ENCODE results near the gene GJD3.
"Not testable (repeated sequence)": the region's sequence is repeated elsewhere in the genome, so short reads cannot be mapped to it uniquely, and the experiment has no call there.

Gene GJD3

GRCh38 chr17:40382251-40382650, 17.7 kb upstream of the GJD3 start:
- no peaks in the 10 kb centered on the region for H3K27me3 ChIP-seq (ENCODE audit: insufficient read depth, low read length)
- H3K36me3 ChIP-seq (ENCODE audit: insufficient read depth, low read length) = no peaks in the 10 kb centered on the region
- 93% methylated on average over 4 of the region's 4 CpGs for WGBS
- H3K9me3 ChIP-seq (ENCODE audit: insufficient read depth, low read depth, low read length) = no peaks in the 10 kb centered on the region
- H3K9ac ChIP-seq (ENCODE audit: low read depth, low read length) = no peak overlapping the region
- no peak overlapping the region for H3K27ac ChIP-seq (ENCODE audit: low read depth, low read length)
- H3K4me3 ChIP-seq (ENCODE audit: low read length) = no peak overlapping the region
- H3K4me1 ChIP-seq (ENCODE audit: insufficient read depth, low read length) = no peaks in the 10 kb centered on the region

DNA sequence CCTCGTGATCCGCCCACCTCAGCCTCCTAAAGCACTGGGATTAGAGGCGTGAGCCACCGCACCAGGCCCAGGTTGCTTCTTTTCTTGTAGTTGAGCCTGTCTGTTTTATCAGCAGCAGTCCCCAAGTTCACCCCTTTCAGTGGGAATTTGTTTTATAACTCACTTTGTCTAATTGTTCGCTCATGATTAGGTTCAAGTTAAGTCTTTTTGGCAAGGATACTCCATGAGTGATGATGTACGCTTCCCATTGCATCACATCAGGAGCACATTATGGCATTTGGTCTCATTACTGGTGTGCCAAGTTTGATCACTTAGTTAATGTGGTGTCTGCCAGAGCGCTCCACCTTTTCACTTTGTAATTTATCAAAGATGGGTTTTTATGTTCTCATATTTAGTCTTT, 14.4 kb upstream of the GJD3 start:
- Histone ChIP-seq H3K27ac (ENCODE audit: low read depth, low read length) (no peak overlapping the region), H3K27me3 (ENCODE audit: insufficient read depth, low read length) (no peaks in the 10 kb centered on the region), H3K36me3 (ENCODE audit: insufficient read depth, low read length) (no peaks in the 10 kb centered on the region), H3K9ac (ENCODE audit: low read depth, low read length) (no peak overlapping the region), H3K4me1 (ENCODE audit: insufficient read depth, low read length) (no peaks in the 10 kb centered on the region), H3K4me3 (ENCODE audit: low read length) (no peak overlapping the region), H3K9me3 (ENCODE audit: insufficient read depth, low read depth, low read length) (no peaks in the 10 kb centered on the region)
- WGBS = 91% methylated on average over 7 of the region's 7 CpGs

DNA sequence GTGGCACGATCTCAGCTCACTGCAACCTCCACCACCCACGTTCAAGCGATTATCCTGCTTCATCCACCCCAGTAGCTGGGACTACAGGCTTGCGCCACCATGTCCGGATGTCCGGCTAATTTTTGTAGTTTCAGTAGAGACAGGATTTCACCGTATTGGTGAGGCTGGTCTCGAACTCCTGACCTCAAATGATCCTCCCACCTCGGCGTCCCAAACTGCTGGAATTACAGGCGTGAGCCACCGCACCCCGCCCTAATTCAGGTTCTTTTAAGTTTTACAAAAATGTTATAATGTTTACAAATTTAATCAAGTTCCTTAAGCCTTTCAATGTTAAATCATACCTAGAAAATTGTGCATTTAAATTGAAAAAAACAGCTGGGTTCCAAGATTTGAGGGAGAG, 13.3 kb upstream of the GJD3 start:
- no peaks in the 10 kb centered on the region for H3K9me3 ChIP-seq (ENCODE audit: insufficient read depth, low read depth, low read length)
- H3K36me3 ChIP-seq (ENCODE audit: insufficient read depth, low read length) = no peaks in the 10 kb centered on the region
- 96% methylated on average over 13 of the region's 13 CpGs for WGBS
- H3K27me3 ChIP-seq (ENCODE audit: insufficient read depth, low read length) = no peaks in the 10 kb centered on the region
- H3K9ac ChIP-seq (ENCODE audit: low read depth, low read length) = no peak overlapping the region
- H3K4me3 ChIP-seq (ENCODE audit: low read length) = no peak overlapping the region
- no peaks in the 10 kb centered on the region for H3K4me1 ChIP-seq (ENCODE audit: insufficient read depth, low read length)
- H3K27ac ChIP-seq (ENCODE audit: low read depth, low read length) = no peak overlapping the region

- H3K4me3 ChIP-seq (ENCODE audit: low read length); H3K4me1 ChIP-seq (ENCODE audit: insufficient read depth, low read length); H3K9ac ChIP-seq (ENCODE audit: low read depth, low read length); H3K9me3 ChIP-seq (ENCODE audit: insufficient read depth, low read depth, low read length); H3K27ac ChIP-seq (ENCODE audit: low read depth, low read length); H3K36me3 ChIP-seq (ENCODE audit: insufficient read depth, low read length); H3K27me3 ChIP-seq (ENCODE audit: insufficient read depth, low read length): not testable (repeated sequence)
- 79% methylated on average over 6 of the region's 6 CpGs for WGBS
Measured at GRCh38 chr17:40376541-40376940, 12.0 kb upstream of the GJD3 start.

GRCh38 chr17:40375786-40376185, 11.2 kb upstream of the GJD3 start:
- not testable (repeated sequence) for H3K27me3 ChIP-seq (ENCODE audit: insufficient read depth, low read length); H3K27ac ChIP-seq (ENCODE audit: low read depth, low read length); H3K36me3 ChIP-seq (ENCODE audit: insufficient read depth, low read length); H3K4me1 ChIP-seq (ENCODE audit: insufficient read depth, low read length); H3K9me3 ChIP-seq (ENCODE audit: insufficient read depth, low read depth, low read length); H3K4me3 ChIP-seq (ENCODE audit: low read length); H3K9ac ChIP-seq (ENCODE audit: low read depth, low read length)
- WGBS = 94% methylated on average over 21 of the region's 21 CpGs

DNA sequence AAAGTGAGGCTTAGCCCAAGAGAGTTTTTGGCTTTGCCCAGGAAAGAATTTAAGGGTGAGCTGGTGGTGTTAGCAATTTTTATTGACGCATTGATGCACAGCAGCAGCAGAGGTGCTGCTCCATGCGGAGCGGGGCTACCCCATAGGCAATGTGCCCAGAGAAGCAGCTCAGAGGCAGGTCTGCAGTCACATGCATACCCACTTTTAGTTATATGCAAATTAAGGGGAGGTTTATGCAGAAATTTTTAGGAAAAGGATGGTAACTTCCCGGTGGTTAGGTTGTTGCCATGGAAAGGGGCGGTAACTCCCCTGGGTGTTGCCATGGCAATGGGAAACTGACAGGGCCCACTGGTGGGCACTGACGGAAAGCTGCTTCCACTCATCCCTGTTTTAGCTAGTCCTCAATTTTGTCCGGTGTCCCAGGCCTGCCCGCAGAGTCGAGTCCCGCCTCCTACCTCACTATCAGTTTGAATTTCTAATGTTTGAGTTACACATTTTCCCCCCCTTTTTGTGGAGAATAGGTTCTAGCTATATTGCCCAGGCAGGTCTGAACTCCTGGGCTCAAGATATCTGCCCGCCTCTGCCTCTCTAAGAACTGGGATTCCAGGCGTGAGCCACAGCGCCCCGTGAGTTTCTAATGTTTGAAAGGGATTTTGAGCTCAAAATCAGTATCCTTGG, 10.4 kb upstream of the GJD3 start:
- H3K4me1 ChIP-seq (ENCODE audit: insufficient read depth, low read length) = no peaks in the 10 kb centered on the region
- H3K9me3 ChIP-seq (ENCODE audit: insufficient read depth, low read depth, low read length) = no peaks in the 10 kb centered on the region
- H3K9ac ChIP-seq (ENCODE audit: low read depth, low read length) = no peak overlapping the region
- no peak overlapping the region for H3K27ac ChIP-seq (ENCODE audit: low read depth, low read length)
- no peak overlapping the region for H3K4me3 ChIP-seq (ENCODE audit: low read length)
- 87% methylated on average over 14 of the region's 14 CpGs for WGBS
- H3K27me3 ChIP-seq (ENCODE audit: insufficient read depth, low read length) = no peaks in the 10 kb centered on the region
- no peaks in the 10 kb centered on the region for H3K36me3 ChIP-seq (ENCODE audit: insufficient read depth, low read length)

DNA sequence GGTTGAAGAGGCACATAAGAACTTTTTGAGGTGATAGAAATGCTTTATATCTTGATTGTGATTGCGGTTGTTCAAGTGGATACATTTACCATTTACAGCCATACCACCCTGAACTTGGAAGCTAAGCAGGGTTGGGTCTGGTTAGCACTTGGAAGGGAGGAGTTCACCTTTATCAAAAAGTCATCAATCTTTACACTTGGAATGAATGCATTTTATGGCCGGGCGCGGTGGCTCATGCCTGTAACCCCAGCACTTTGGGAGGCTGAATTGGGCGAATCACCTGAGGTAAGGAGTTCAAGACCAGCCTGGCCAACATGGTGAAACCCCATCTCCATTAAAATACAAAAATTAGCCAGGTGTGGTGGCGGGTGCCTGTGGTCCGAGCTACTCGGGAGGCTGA, 9.5 kb upstream of the GJD3 start:
- Histone ChIP-seq H3K27ac (ENCODE audit: low read depth, low read length) (no peak overlapping the region), H3K4me3 (ENCODE audit: low read length) (no peak overlapping the region), H3K27me3 (ENCODE audit: insufficient read depth, low read length) (no peaks in the 10 kb centered on the region), H3K36me3 (ENCODE audit: insufficient read depth, low read length) (no peaks in the 10 kb centered on the region), H3K4me1 (ENCODE audit: insufficient read depth, low read length) (no peaks in the 10 kb centered on the region), H3K9ac (ENCODE audit: low read depth, low read length) (no peak overlapping the region), H3K9me3 (ENCODE audit: insufficient read depth, low read depth, low read length) (no peaks in the 10 kb centered on the region)
- 92% methylated on average over 7 of the region's 8 CpGs for WGBS

- H3K27me3 ChIP-seq (ENCODE audit: insufficient read depth, low read length) = no peaks in the 10 kb centered on the region
- WGBS = 92% methylated on average over 4 of the region's 4 CpGs
- H3K4me3 ChIP-seq (ENCODE audit: low read length) = no peak overlapping the region
- no peaks in the 10 kb centered on the region for H3K9me3 ChIP-seq (ENCODE audit: insufficient read depth, low read depth, low read length)
- no peak overlapping the region for H3K9ac ChIP-seq (ENCODE audit: low read depth, low read length)
- H3K27ac ChIP-seq (ENCODE audit: low read depth, low read length) = no peak overlapping the region
- H3K36me3 ChIP-seq (ENCODE audit: insufficient read depth, low read length) = no peaks in the 10 kb centered on the region
- no peaks in the 10 kb centered on the region for H3K4me1 ChIP-seq (ENCODE audit: insufficient read depth, low read length)
Measured at GRCh38 chr17:40373324-40373723, 8.8 kb upstream of the GJD3 start.

- H3K27me3 ChIP-seq (ENCODE audit: insufficient read depth, low read length); H3K4me3 ChIP-seq (ENCODE audit: low read length); H3K9me3 ChIP-seq (ENCODE audit: insufficient read depth, low read depth, low read length); H3K4me1 ChIP-seq (ENCODE audit: insufficient read depth, low read length); H3K27ac ChIP-seq (ENCODE audit: low read depth, low read length); H3K9ac ChIP-seq (ENCODE audit: low read depth, low read length); H3K36me3 ChIP-seq (ENCODE audit: insufficient read depth, low read length): not testable (repeated sequence)
- 88% methylated on average over 3 of the region's 4 CpGs for WGBS
Measured at GRCh38 chr17:40372644-40373043, 8.1 kb upstream of the GJD3 start.

DNA sequence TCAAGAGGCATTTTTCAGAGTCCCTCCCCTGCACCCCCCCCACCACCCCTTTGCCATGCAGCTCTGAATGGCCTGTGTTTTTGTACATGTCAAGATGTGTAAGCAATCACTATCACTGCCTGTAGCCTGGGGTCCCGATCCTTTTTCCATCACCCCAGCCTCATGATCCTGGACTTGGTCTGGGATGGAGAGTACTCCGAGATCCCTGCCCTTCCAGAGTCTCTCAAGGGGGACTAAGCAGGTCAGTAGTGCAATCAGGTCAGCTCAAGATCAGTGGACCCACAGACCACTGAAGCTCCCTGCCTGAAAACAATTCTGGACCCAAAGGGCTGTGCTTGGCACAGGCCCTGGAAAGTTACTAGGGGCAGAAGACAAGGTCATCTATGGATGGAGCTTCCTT, 7.5 kb upstream of the GJD3 start:
- Histone ChIP-seq H3K4me3 (ENCODE audit: low read length) (no peak overlapping the region), H3K27ac (ENCODE audit: low read depth, low read length) (no peak overlapping the region), H3K27me3 (ENCODE audit: insufficient read depth, low read length) (no peaks in the 10 kb centered on the region), H3K9ac (ENCODE audit: low read depth, low read length) (no peak overlapping the region), H3K9me3 (ENCODE audit: insufficient read depth, low read depth, low read length) (no peaks in the 10 kb centered on the region), H3K36me3 (ENCODE audit: insufficient read depth, low read length) (no peaks in the 10 kb centered on the region), H3K4me1 (ENCODE audit: insufficient read depth, low read length) (no peaks in the 10 kb centered on the region)
- 93% methylated on average over 2 of the region's 2 CpGs for WGBS

DNA sequence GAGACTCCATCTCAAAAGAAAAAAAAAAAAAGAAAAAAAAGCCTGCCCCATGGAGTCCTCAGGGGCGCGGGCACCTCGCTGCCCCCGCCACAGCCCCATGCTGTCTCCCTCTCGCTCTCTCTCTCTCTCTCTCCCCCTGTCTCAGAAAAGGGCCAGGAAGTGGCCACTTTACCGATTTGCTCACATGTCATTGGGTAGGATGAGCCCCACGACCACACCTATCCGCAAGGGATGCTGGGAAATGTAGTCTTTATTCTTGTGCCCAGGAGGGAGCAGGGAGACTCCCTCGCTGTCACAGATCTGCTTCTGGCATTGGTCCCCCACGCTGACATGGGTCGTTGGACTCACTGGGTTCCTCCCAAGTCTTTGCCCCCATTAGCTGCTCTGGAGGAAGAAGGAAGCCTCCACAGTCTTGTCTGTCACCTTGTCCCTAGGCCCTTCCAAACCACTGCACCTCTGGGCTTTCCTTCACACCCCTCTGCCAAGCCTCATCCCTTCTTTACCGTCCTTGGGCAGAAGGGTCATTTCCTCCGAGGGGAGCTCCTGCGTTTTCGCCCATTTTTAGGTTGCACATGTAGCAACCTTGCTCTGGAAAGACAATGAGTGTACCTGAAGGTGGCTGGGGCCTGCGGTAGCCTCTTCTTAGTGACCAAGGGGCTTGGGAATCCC, 6.9 kb upstream of the GJD3 start:
- Histone ChIP-seq H3K27ac (ENCODE audit: low read depth, low read length) (no peak overlapping the region), H3K36me3 (ENCODE audit: insufficient read depth, low read length) (no peaks in the 10 kb centered on the region), H3K9ac (ENCODE audit: low read depth, low read length) (no peak overlapping the region), H3K4me1 (ENCODE audit: insufficient read depth, low read length) (no peaks in the 10 kb centered on the region), H3K9me3 (ENCODE audit: insufficient read depth, low read depth, low read length) (no peaks in the 10 kb centered on the region), H3K27me3 (ENCODE audit: insufficient read depth, low read length) (no peaks in the 10 kb centered on the region), H3K4me3 (ENCODE audit: low read length) (no peak overlapping the region)
- 82% methylated on average over 16 of the region's 16 CpGs for WGBS

GRCh38 chr17:40369923-40370322, 5.4 kb upstream of the GJD3 start:
- no peaks in the 10 kb centered on the region; the same call in 1 of the 2 replicates for H3K27me3 ChIP-seq (ENCODE audit: insufficient read depth, low read length)
- no peaks in the 10 kb centered on the region for H3K36me3 ChIP-seq (ENCODE audit: insufficient read depth, low read length)
- no peak overlapping the region for H3K9ac ChIP-seq (ENCODE audit: low read depth, low read length)
- no peaks in the 10 kb centered on the region for H3K4me1 ChIP-seq (ENCODE audit: insufficient read depth, low read length)
- H3K27ac ChIP-seq (ENCODE audit: low read depth, low read length) = no peak overlapping the region
- no peaks in the 10 kb centered on the region for H3K9me3 ChIP-seq (ENCODE audit: insufficient read depth, low read depth, low read length)
- 92% methylated on average over 5 of the region's 7 CpGs for WGBS
- H3K4me3 ChIP-seq (ENCODE audit: low read length) = no peak overlapping the region

All from HUES64 (cell line).